Right forelimb (tissue), 1 donor: Measurements from ENCODE around the gene MAP1B.

ENCODE experiments used
- DNase-seq: peaks from one replicate; pipeline ENCODE4 v3.0.0-alpha.2; 2018

MAP1B gene

GRCh38 chr5:72231991-72232703 lies 124.9 kb downstream of the MAP1B start:
- no peak for DNase-seq

DNA sequence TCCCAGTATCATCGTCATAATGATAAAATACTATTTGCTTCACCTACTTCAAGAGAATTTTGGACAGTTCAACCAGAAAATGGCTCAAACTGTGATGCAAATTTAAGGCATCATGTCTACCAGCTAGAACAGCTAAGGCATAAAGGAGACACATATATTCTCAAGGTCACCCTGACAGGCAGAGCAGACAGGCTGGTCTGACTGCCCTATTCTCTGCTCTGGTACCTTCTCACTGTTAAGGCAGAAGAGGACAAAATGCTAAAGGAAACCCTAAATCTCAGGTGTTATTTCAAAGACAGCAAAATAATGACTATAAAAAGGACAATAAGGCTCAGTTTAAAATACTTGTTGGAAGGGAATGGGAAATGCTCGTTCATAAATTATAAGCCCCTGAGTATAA lies 125.6 kb downstream of the MAP1B start:
- no peak for DNase-seq

DNA sequence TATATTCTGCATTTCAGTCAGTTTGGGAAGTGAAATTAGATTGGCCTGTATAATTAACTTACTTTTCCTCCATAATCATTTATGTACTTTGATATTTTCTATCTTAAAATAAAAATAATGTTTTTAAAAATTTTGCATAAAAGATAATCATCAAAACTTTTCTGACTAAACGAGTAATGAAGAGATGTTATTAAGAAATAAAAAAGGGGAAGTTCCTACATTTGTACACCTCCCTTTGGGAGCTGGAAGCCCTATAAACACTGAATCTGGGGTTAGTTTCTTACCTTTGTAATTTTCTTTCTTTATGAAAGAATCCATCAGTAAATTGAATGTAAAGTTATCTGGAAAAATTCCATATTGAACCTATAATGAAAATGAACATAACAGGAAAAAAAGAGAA lies 126.6 kb downstream of the MAP1B start:
- no peak for DNase-seq

- DNase-seq = no peak
Measured at GRCh38 chr5:72234265-72234700, 127.0 kb downstream of the MAP1B start.

GRCh38 chr5:72234868-72235267 lies 127.6 kb downstream of the MAP1B start:
- DNase-seq = no peak

DNA sequence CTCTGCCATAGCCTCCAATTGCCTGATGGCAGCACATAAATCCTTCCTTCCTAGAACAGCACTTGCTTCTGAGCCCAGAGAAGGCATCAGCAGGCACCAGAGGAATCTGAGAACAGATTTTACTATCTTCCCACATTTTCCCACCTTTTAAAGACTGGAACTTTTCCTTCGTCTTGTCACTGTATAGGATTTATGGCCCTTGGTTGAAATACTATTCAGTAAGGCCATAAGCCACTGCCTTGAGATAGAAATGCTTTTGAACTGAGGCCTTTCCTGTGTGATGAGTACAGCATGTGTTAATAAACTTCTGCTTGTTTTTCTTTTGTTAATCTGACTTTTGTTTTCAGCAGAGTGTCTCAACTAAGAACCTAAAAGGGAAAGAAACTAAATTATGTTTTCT lies 128.4 kb downstream of the MAP1B start:
- DNase-seq = no peak

- no peak for DNase-seq
Measured at GRCh38 chr5:72237415-72237814, 130.1 kb downstream of the MAP1B start.

DNA sequence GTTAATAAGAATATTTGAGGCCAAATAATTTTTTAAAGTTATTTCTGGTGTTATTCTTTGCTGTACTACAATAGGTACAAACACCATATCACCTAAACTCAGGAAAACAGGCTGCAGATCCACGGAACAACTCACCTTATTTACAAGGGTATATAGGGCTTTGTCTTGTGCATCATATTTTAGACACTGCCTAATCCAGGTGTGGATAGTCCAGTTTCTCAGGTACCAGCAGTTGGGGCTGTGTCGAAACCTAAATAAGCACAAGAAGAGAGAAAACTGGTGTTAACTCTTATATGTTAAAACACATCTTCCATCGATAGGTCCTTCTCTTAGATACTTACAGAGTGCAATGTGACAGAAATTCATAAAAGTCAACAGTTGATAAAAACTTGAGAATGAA lies 130.6 kb downstream of the MAP1B start:
- no peak for DNase-seq

- no peak for DNase-seq
Measured at GRCh38 chr5:72238712-72239445, 131.6 kb downstream of the MAP1B start.

DNA sequence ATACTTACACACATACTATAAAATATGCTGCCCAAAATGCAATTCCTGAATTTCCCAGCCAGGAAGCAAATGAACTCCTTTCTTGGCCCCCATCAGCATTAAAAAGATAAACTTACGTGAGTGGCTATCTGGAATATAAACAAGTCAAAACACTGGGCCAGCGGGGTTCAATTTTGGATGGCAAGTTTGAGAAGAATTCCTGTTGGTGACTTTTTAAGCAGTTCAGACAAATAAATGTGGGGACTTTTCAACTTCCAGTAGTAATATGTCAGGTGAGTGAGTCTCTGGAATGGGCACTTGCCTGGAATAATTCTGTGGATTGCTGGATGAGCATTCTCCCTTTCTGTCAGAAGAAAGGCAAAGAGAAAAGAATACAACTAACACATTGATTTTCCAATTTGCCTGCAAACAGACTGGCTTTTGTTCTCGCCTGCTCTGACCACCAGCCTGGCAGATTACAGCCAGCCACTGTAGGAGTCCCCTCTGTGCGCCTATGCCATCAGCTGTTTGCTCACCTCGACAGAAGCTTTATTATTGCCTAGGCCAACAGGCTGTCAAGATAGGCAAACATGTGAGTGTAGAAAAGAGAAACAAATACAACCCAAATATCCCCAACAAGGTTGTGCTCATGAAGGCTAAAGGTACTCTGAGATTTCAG lies 134.2 kb downstream of the MAP1B start:
- DNase-seq = no peak

- no peak for DNase-seq
Measured at GRCh38 chr5:72242796-72243475, 135.7 kb downstream of the MAP1B start.

DNA sequence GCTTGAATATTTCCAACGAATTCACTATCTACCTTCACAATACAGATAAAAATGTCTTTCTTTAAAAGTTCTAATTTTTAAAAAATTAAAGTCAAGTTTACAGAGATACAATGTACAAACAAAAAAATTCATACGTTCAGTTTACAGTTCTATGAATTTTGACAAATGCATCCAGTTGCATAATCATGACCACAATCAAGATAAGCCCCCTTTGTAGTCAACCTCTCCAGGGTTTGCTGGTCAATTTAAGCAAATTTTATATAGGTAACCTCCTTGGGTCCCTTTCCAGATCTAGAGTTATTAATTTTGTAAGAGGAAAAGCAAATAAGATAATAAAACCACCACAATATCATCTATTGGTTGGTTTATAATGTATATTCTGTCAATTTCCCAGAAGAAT lies 136.4 kb downstream of the MAP1B start:
- no peak for DNase-seq

DNA sequence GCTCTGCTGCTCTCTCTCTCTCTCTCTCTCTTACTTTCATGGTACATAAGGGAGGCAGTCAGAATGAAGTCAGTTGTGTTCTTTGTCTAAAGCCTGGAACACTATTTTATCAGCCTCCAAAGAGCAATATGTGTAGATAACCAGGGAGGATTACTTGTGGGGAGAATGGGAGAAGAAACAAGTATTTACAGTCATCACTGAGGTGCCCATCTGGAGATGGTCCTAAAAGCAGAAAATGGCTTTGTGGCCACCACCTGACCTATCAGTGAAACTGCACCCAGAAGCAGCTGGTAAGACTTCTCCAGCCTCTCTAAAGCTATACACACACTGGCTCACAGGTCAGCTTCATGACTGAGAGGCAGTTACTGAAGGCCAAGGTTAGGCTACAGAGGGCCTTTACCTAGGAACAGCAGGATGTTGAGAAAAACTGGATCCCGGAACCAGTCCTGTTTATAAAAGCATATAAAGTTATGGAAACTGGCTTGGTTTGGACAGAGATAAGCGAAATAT lies 137.6 kb downstream of the MAP1B start:
- no peak for DNase-seq

- no peak for DNase-seq
Measured at GRCh38 chr5:72245546-72245945, 138.3 kb downstream of the MAP1B start.

- no peak for DNase-seq
Measured at GRCh38 chr5:72245951-72246532, 138.8 kb downstream of the MAP1B start.

- DNase-seq = no peak
Measured at GRCh38 chr5:72246954-72247442, 139.7 kb downstream of the MAP1B start.

GRCh38 chr5:72248410-72248981 lies 141.2 kb downstream of the MAP1B start:
- no peak for DNase-seq

DNA sequence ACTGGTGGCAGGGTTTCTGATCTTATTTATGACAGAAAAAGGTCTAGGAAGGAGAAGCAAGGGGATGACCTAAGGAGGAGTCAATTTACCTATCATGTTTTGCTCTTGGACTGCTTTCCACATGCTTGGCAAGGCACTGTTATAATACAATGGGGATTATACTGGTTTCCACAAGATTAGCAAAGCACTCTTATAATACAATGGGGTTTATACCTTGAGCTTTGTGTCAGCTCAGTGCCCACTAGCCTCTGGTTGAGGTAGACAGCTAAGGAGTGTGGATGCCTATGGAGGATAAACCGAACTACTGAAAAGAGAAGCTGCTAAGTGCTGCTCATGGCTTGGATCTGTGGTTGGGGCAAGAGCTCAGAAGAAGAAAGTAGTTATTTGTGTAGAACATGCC lies 144.1 kb downstream of the MAP1B start:
- DNase-seq = no peak

DNA sequence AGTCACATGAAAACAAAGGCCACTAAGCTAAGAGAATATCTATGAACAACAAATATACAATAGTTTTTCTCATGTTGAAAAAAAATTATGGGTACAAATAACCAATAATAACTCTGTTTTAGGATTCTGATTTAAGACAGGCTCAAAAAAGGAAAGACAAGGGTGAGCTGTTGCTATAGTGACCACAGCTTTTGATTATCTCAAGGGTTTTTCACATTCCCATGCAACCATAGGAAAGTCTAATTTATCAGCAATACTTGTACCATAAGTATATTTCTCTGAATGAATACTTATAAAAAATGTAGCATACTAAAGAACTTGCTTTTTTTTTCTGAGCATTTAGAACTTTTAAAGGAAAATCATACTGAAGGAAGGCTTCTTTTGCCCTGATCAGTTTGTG lies 144.7 kb downstream of the MAP1B start:
- no peak for DNase-seq

DNA sequence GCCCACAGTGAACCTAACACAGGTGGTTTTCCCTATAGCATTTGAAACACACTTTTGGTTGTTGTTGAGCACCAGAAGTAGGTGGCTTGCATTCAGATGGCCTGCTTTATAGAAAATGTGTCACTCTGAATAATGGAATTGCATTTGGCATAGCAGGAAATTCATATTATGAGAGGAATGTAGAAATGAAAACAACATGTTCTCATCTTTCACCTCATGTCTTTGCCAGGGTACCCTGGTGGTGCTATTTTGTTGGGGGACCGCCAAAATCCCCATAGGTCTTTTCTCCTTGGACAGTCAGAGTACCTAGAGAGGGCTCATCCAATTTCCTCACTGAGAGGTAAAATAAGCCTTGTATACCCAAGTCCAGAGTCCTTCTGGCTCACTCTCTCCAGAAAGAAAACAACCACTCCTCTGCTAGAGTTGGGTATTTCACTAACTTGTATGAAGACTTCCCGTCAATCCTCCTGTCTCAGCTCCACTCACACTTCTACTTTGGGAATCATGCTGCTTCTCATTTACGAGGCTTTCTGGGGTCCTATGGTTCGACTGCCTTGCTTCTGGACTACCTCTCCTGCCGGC lies 145.4 kb downstream of the MAP1B start:
- no peak for DNase-seq

GRCh38 chr5:72255237-72255636 lies 148.0 kb downstream of the MAP1B start:
- DNase-seq = no peak

DNA sequence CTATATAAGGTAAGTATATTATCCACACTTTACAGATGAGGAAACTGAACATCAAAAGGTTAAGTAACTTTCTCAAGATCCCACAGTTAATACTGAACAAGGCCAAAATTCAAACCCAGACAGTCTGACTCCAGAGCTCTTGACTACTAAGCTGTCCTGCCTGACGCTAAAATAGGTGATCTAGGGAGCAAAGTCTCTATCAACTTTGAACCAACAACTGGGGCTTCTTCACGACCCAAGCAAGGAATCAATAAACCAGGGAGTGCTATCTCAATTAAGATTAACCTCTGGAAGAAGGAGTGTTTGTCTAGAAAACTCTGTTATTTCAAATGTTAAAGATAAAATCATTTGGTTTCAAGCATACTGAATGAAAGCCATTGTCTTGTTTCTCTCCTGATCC lies 148.4 kb downstream of the MAP1B start:
- no peak for DNase-seq
